Gastroesophageal sphincter (tissue), 4 donors: ENCODE results near the gene FLNA. TPM values are rescaled to one million over a fixed set of nuclear protein-coding genes. Genes with fewer than 3 reads are reported as not detected.

Source experiments
- ATAC-seq: fragments of 150-250 bp; one replicate; pipeline ENCODE4 v1.9.1; 2016; ENCODE audit warnings: mild to moderate bottlenecking, moderate library complexity
- H3K27ac ChIP-seq, 4 donors: fragments of 200-600 bp; sonication (generic) in 3 of 4; 1 replicate in 3 of 4; 2 replicates in 1 of 4; pipeline ENCODE4 v1.5.1; 2016 to 2019
- H3K27me3 ChIP-seq: fragments of 200-600 bp; sonication (generic); one replicate; pipeline ENCODE4 v1.5.1; 2019
- H3K36me3 ChIP-seq, 2 donors: fragments of 200-600 bp; sonication (generic); one replicate each; pipeline ENCODE4 v1.5.1; 2019; ENCODE audit warnings: control low read depth in 1 of 2
- H3K4me1 ChIP-seq, 3 donors: fragments of 200-600 bp; sonication (generic); 1 replicate in 2 of 3; 2 replicates in 1 of 3; pipeline ENCODE4 v1.5.1; 2016 to 2019; ENCODE audit warnings: control low read depth in 2 of 3
- H3K4me3 ChIP-seq, 2 donors: fragments of 200-600 bp; sonication (generic); one replicate each; pipeline ENCODE4 v1.5.1; 2019; ENCODE audit warnings: mild to moderate bottlenecking in 1 of 2, moderate library complexity in 1 of 2
- H3K9me3 ChIP-seq, 3 donors: fragments of 200-600 bp; sonication (generic); one replicate each; pipeline ENCODE4 v1.5.1; 2017 to 2019; ENCODE audit warnings: control low read depth in 2 of 3
- CTCF ChIP-seq, 4 experiments: fragments of 200-600 bp in 2 of 4; fragments of 450-650 bp in 2 of 4; sonication (generic) in 1 of 4; IDR thresholded peaks; one replicate each; pipeline ENCODE4 v1.5.1; 2017 to 2019; ENCODE audit warnings: antibody characterized with exemption in 4 of 4, mild to moderate bottlenecking in 2 of 4, moderate library complexity in 2 of 4
- EP300 ChIP-seq: sonication (generic); formaldehyde crosslinking; IDR thresholded peaks from one replicate; pipeline ENCODE4 v1.6.1; 2017; ENCODE audit warnings: antibody characterized with exemption, mild to moderate bottlenecking
- POLR2A ChIP-seq, 2 donors: fragments of 450-650 bp; IDR thresholded peaks; one replicate each; pipeline ENCODE4 v1.6.1; 2017; ENCODE audit warnings: antibody characterized with exemption in 2 of 2, mild to moderate bottlenecking in 2 of 2, moderate library complexity in 1 of 2
- POLR2AphosphoS5 ChIP-seq: sonication (generic); formaldehyde crosslinking; IDR thresholded peaks from one replicate; pipeline ENCODE4 v1.6.1; 2017; ENCODE audit warnings: antibody characterized with exemption
- WGBS, 2 donors: methylation state at CpG; one replicate each; pipeline ENCODE4 v1.1.5; 2018; ENCODE audit warnings: low coverage in 1 of 2; 5-methylcytosine and 5-hydroxymethylcytosine counted together
- total RNA-seq, 4 donors: library from RNA; depleted of rRNA; stranded (reverse); fragments of >200 nt; gene quantifications; one replicate each; pipeline ENCODE4 v1.1.0, GENCODE V29; 2016

The FLNA gene
- total RNA-seq, 4 donors from 2014 or later = 7,815 to 15,318 (median 8,757) TPM

GRCh38 chrX:154321152-154321551 lies 53.3 kb downstream of the FLNA start:
- H3K27ac ChIP-seq = no peak overlapping the region
- no peaks in the 10 kb centered on the region for H3K4me1 ChIP-seq
- H3K36me3 ChIP-seq = no peaks in the 10 kb centered on the region
- H3K4me3 ChIP-seq = no peak overlapping the region
- no peaks in the 10 kb centered on the region for H3K27me3 ChIP-seq
- no peak for ATAC-seq
- TF ChIP-seq POLR2AphosphoS5 = no peak
- TF ChIP-seq POLR2A (IDR thresholded peaks at IDR 0.05) = no peak
- no peak for TF ChIP-seq CTCF (IDR thresholded peaks at IDR 0.05)
- no peak for TF ChIP-seq EP300
- WGBS, 2 donors = 57% methylated on average over 1 of the region's 7 CpGs; no CpG with 5 or more reads in 1 of the 2 donors
- H3K9me3 ChIP-seq = no peaks in the 10 kb centered on the region

GRCh38 chrX:154320406-154320805 lies 54.0 kb downstream of the FLNA start:
- no peak overlapping the region for H3K4me3 ChIP-seq
- H3K36me3 ChIP-seq = no peaks in the 10 kb centered on the region
- no peaks in the 10 kb centered on the region for H3K9me3 ChIP-seq
- TF ChIP-seq CTCF (IDR thresholded peaks at IDR 0.05) (no peak), POLR2A (IDR thresholded peaks at IDR 0.05) (no peak), EP300 (no peak), POLR2AphosphoS5 (no peak)
- no peaks in the 10 kb centered on the region for H3K4me1 ChIP-seq
- WGBS, 2 donors = 75 to 86% methylated on average over 2 to 6 of the region's 11 CpGs
- H3K27me3 ChIP-seq = no peaks in the 10 kb centered on the region
- ATAC-seq = no peak
- no peak overlapping the region for H3K27ac ChIP-seq

GRCh38 chrX:154317391-154317995 lies 56.9 kb downstream of the FLNA start:
- Histone ChIP-seq H3K27ac (no peak overlapping the region), H3K9me3 (no peaks in the 10 kb centered on the region), H3K27me3 (no peaks in the 10 kb centered on the region), H3K4me1 (no peaks in the 10 kb centered on the region), H3K36me3 (no peaks in the 10 kb centered on the region), H3K4me3 (no peak overlapping the region)
- 16 to 23% methylated on average over 4 of the region's 7 CpGs for WGBS, 2 donors
- ATAC-seq = peak; percentile 31
- TF ChIP-seq POLR2AphosphoS5 (no peak), CTCF (IDR thresholded peaks at IDR 0.05) (peak in 3 of 4 experiments; percentile 39 to 46 (median 41))

GRCh38 chrX:154315416-154315815 lies 59.0 kb downstream of the FLNA start:
- H3K36me3 ChIP-seq = no peaks in the 10 kb centered on the region
- H3K27ac ChIP-seq = no peak overlapping the region
- H3K9me3 ChIP-seq = no peaks in the 10 kb centered on the region
- no peak for TF ChIP-seq EP300
- TF ChIP-seq POLR2AphosphoS5 = no peak
- no peak for TF ChIP-seq POLR2A (IDR thresholded peaks at IDR 0.05)
- H3K4me3 ChIP-seq = no peak overlapping the region
- WGBS, 2 donors = 63% methylated on average over 3 of the region's 3 CpGs; no CpG with 5 or more reads in 1 of the 2 donors
- no peak for ATAC-seq
- no peaks in the 10 kb centered on the region for H3K4me1 ChIP-seq
- H3K27me3 ChIP-seq = no peaks in the 10 kb centered on the region

- ATAC-seq = no peak
- no peaks in the 10 kb centered on the region for H3K9me3 ChIP-seq
- no peaks in the 10 kb centered on the region for H3K36me3 ChIP-seq
- TF ChIP-seq POLR2A (IDR thresholded peaks at IDR 0.05) (no peak), POLR2AphosphoS5 (no peak), CTCF (IDR thresholded peaks at IDR 0.05) (no peak), EP300 (no peak)
- H3K4me1 ChIP-seq = no peaks in the 10 kb centered on the region
- no peak overlapping the region for H3K27ac ChIP-seq
- H3K27me3 ChIP-seq = no peaks in the 10 kb centered on the region
- WGBS, 2 donors = 78 to 83% methylated on average over 2 to 3 of the region's 5 CpGs
- no peak overlapping the region for H3K4me3 ChIP-seq
These were observed 61.3 kb downstream of the FLNA start for GRCh38 chrX:154313147-154313546.
